Measurements from ENCODE around the gene MAG. TPM values are rescaled to one million over a fixed set of nuclear protein-coding genes. Genes with fewer than 3 reads are reported as not detected.

MAG gene
- total RNA-seq, 1 donor from 2014 or later: not detected

GRCh38 chr19:35264268-35265125 is 27.5 kb upstream of the MAG start:
- FAIRE-seq: no peak
- DNase-seq (ENCODE audit: low spot score in 2 of 2): no peak

DNA sequence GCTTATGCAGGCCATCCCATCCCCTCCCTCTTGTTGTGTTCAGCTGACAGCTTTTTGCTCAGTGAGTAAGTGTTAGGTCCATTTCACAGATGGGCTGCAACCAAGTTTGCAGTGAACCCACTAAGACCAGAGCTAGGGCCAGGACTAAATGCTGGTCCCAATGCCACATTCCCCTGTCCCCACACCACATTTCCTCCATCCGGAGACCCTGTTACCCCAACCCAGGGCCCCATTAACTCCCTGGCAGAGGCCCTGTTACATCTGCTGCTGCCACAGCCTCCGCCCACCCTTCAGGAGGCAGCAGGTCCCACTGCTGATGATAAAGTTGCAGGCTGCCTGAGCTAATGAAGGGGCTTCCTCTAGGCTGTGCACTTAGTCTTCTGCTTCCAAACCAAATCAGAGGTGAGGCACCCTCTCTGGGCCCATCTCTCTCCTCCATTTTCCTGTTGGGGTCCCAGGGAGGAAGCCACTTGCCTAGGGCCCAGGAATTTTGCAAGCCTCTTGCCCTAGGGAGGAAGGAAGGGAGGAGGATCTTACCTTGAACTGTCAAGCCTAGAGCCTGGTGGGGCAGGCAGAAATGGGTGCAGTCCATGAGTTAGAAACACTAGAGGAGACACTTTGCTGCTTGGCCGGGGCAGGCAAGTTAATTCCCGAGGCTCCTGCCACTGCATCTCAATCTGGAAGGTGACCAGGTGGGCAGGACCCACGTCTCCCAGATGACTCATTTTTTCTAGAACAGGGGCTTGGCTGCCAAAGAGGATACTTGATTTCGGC is 26.6 kb upstream of the MAG start:
- FAIRE-seq: no peak
- no peak for DNase-seq (ENCODE audit: low spot score in 2 of 2)

DNA sequence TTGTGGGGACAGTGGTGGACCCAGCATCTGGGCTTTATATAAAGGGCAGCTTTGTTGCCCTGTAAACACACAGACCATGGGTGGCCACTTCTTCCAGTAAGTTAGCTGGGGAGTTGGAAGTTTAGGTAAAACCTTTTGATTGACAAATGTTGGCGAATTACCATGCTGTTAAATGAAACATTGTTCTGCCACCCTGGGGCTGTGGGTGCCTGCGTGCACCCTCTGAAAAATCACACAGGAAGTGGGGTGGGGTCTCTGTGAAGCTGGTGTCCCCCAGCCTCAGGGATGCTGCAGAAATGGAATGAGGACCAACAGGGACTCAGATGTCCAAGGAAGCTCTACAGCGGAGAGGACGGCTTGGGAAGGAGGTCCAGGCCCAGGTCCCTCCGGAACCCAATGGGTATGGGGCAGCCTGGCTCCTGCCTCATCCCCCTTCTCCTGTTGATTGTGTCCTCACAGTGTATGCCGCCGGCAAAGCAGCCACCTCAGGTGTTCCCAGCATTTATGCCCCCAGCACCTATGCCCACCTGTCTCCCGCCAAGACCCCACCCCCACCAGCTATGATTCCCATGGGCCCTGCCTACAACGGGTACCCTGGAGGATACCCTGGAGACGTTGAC is 26.0 kb upstream of the MAG start:
- no peak for FAIRE-seq
- no peak for DNase-seq (ENCODE audit: low spot score in 2 of 2)

DNA sequence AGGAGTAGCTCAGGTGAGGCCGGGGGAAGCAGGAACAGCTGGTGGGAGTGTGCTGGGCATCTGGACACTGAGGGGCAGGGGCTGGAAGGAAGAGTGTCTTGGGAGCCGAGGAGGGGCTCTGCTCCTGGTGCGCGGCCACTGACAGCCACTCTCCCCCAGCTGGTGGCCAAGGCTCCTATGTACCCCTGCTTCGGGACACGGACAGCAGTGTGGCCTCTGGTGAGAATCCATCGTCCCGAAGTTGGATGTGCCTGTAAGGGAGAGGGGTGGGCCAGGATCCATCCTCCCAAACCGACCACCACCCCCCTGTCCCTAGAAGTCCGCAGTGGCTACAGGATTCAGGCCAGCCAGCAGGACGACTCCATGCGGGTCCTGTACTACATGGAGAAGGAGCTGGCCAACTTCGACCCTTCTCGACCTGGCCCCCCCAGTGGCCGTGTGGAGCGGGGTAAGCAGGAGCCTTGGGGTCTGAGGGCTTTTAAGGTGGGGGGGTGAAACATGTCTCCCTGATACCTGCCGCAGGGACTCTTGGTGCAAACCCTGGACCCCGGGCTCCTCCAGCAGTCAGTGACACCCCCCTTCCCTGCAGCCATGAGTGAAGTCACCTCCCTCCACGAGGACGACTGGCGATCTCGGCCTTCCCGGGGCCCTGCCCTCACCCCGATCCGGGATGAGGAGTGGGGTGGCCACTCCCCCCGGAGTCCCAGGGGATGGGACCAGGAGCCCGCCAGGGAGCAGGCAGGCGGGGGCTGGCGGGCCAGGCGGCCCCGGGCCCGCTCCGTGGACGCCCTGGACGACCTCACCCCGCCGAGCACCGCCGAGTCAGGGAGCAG is 25.2 kb upstream of the MAG start:
- DNase-seq (ENCODE audit: low spot score in 2 of 2) (no peak), FAIRE-seq (no peak)

GRCh38 chr19:35267353-35267817 is 24.6 kb upstream of the MAG start:
- FAIRE-seq (no peak), DNase-seq (ENCODE audit: low spot score in 2 of 2) (peak in 1 of 2 donors; percentile 66)

DNA sequence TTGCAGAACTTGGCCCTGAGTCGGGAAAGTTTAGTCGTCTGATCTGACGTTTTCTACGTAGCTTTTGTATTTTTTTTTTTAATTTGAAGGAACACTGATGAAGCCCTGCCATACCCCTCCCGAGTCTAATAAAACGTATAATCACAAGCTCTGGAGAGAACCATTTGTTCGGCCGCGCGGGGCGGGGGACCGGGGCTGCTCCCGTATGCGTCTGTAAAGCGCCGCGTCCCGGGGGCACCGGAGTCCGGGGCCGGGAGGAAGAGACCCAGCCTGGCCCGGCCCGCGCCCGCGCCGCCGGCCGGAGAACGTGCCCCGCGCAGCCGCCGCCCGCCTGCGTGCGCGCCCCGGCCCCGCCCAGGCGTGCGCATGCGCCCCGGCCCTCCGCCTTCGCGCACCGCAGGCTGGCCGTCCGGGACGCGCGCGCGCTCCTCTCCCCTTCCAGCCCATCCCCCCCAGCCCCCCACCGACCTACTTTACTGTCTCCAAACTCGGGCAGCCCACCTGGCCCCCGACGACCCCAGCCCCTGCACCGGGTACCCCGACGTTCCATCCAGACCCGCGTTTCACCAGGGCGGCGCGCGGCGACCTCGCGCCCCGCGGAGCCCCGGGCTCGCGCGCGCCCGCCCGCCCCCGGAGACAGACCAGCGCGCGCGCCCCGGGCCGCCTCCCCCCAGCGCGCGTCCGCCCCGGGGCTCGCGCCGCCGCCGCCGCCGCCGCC is 24.0 kb upstream of the MAG start:
- FAIRE-seq: no peak
- DNase-seq (ENCODE audit: low spot score in 2 of 2): peak; percentile 95 to 97

- FAIRE-seq (no peak), DNase-seq (ENCODE audit: low spot score in 2 of 2) (peak; percentile 79 to 91)
Measured at GRCh38 chr19:35268536-35269437, 23.2 kb upstream of the MAG start, which contains the start of gene USF2. USF2 (plus strand) TSS chr19:35268962; CDS start chr19:35269102, 140 bp downstream.

DNA sequence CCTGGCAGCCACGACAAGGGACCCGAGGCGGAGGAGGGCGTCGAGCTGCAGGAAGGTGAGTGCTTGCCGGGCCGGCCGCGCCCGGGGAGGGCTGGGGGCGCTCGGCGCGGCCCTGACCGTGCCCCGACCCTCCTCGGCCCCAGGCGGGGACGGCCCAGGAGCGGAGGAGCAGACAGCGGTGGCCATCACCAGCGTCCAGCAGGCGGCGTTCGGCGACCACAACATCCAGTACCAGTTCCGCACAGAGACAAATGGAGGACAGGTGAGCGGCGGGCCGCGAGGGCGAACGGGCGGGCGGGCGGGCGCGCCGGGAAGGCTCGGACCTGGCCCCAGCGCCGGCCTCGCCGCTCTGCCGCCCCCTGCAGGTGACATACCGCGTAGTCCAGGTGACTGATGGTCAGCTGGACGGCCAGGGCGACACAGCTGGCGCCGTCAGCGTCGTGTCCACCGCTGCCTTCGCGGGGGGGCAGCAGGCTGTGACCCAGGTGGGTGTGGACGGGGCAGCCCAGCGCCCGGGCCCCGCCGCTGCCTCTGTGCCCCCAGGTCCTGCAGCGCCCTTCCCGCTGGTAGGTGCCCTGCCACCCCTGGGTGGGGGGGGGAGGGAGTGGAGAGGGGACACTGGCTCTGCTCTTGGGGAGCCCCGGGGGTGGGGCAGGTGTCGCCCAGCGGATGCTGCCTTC is 22.4 kb upstream of the MAG start:
- FAIRE-seq (no peak), DNase-seq (ENCODE audit: low spot score in 2 of 2) (peak; percentile 79 to 91)

DNA sequence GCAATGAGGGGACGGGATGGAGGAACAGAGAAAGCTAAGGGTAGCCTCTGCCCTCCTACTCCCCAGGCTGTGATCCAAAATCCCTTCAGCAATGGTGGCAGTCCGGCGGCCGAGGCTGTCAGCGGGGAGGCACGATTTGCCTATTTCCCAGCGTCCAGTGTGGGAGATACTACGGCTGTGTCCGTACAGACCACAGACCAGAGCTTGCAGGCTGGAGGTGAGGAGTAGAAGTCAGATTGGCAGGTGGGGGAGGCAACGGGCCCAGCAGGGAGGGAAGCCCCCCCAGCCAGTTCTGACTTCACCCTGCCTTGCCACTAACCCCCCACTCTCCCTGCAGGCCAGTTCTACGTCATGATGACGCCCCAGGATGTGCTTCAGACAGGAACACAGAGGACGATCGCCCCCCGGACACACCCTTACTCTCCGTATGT is 21.6 kb upstream of the MAG start:
- FAIRE-seq: no peak
- no peak for DNase-seq (ENCODE audit: low spot score in 2 of 2)

DNA sequence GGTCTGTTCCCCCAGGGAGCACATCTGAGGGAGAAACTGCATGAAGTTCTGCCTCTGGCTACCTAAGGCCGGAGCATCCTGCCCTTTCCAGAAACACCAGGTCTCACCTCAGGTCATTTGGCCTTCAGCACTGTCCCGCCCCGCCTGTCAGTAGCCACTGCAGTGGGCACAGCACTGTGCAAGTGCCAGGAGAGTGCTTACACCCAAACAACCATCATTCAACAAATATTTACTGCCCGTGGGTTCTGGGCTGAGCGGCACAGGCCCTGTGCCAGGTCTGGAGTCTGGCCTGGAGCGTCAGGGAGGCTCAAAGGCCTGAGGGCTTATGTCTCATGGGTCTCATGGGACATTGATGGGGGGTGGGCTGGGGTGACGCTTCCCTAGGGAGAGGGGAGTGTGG is 20.4 kb upstream of the MAG start:
- no peak for FAIRE-seq
- no peak for DNase-seq (ENCODE audit: low spot score in 2 of 2)

GRCh38 chr19:35272122-35272719 is 19.7 kb upstream of the MAG start:
- DNase-seq (ENCODE audit: low spot score in 2 of 2): no peak
- no peak for FAIRE-seq

DNA sequence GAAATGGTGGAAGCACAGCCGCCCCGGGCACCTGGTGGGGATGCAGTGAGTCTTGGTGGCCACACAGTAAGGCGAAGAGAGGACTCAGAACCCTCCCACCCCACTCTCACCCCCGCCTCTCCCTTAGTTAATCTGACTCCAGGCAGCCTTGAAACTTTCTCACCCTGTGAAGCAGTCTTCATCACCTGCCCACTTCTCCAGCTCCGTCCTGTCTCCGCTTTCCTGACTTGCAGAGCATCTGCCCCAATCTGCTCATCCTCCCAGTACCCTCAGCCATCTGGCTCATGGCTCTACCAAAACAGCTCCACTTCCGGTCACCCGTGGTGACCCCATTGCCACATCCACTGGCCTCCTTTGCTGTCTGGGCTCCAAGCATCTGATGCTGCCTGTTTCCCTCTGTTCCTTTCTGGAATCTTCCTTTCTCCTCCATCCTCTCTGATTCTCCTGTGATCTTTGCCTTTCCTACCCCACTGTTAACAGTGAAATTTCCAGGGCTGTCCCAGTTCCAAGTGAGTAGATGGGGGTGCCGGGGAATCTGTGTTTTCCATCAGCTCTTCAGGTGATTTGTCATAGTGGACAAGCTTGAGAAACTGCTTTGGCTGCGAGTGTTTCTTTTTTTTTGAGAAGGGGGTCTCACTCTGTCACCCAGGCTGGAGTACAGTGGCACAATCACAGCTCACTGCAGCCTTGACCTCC is 18.9 kb upstream of the MAG start:
- no peak for FAIRE-seq
- DNase-seq (ENCODE audit: low spot score in 2 of 2): no peak

DNA sequence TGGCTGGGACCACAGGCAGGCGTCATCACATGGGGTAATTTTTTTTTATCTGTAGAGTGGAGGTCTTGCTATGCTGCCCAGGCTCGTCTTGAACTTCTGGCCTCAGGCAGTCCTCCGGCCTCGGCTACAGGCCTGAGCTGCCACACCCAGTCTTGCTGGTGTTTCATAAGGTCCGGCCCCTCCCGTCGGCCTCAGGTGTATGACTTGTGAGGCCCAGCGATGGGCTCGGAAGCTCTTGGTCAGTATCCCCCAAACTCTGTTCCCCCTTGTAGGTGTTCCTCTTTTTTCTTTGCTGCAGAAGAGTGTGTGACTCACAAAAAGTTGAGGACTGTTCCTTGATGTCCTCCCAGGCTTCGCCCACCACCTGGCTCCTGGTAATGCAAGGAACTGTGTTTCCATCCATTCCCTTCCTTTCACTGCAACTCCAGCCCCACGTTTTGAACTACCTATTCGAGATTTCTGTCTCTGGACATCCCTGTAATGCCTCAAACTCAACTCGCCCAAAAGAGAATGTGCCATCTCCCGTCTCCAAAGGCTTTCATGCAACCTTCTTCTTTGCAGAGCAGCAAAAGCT is 18.2 kb upstream of the MAG start:
- no peak for DNase-seq (ENCODE audit: low spot score in 2 of 2)
- no peak for FAIRE-seq

DNA sequence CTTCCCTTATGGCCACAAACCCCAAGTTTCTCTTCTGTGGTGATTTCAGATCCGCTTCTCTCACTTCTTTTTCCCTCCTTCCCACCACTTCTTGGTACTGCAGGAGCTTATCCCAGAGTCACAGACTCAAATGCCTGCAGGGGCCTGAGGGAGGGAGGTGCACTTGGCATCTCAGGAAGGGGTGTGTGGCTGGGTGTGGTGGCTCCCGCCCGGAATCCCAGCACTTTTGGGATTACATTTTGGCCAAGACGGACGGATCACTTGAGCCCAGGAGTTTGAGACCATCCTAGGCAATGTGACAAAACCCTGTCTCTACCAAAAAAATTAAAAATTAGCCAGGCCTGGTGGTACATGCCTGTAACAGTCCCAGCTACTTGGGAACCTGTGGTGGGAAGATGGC is 17.6 kb upstream of the MAG start:
- FAIRE-seq: no peak
- no peak for DNase-seq (ENCODE audit: low spot score in 2 of 2)

- DNase-seq (ENCODE audit: low spot score in 2 of 2): no peak
- no peak for FAIRE-seq
Measured at GRCh38 chr19:35276706-35277281, 15.2 kb upstream of the MAG start.

Data from frontal cortex (tissue), 4 donors.